ENCODE data around the gene PRKCB.

The PRKCB gene

DNA sequence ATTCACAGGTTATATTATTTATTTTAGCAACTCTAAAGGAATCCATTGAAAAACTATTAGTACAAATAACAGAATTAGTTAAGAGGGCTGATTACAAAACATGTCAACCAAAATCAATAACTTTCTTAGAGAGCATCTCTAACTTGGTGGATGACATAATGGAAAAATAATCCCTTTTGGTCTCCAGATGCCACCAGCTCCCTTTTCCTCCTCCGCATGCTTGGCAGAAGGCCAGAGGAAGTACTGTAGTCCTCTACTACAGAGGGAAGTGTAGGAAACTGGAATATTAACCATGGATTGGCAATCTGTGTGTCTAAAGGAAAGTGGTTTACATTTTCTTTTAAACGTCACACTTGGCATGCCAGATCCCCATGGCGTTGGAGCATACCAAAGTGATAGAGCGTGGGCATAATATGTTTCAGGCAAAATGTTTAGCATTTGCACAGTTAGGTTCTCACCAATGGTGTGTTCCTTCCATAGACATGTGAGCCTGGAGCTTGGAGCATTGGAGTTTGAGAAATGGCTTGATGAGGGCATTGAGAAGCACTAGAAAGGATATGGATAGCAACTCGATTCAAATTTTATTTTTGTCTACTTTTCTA lies 106.3 kb downstream of the PRKCB start:
- DNase-seq (ENCODE audit: low read depth, low spot score) = no peak

DNA sequence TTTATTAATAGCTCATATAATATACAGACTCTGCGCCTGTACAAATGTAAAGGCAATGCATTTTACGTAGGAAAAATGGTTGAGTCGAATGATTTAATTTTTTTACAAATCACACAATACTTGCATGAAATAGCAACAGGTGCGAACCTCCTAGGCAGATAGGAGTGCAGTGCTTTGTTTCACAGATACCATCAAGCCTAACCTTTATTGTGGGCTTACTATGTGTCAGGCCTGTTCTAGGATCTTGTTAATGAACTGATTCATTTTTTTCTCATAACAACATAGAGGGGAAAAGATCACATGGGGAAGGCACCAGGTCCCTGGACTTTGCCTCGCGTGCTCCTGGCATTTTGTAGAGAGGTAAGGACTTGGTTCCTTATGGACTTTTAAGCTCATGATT lies 107.8 kb downstream of the PRKCB start:
- DNase-seq (ENCODE audit: low read depth, low spot score) = no peak

- DNase-seq (ENCODE audit: low read depth, low spot score) = no peak
These were observed 108.6 kb downstream of the PRKCB start for GRCh38 chr16:23944381-23944780.

- DNase-seq (ENCODE audit: low read depth, low spot score) = no peak
These were observed 109.5 kb downstream of the PRKCB start for GRCh38 chr16:23945243-23945642.

GRCh38 chr16:23947838-23948237 lies 112.1 kb downstream of the PRKCB start:
- no peak for DNase-seq (ENCODE audit: low read depth, low spot score)

DNA sequence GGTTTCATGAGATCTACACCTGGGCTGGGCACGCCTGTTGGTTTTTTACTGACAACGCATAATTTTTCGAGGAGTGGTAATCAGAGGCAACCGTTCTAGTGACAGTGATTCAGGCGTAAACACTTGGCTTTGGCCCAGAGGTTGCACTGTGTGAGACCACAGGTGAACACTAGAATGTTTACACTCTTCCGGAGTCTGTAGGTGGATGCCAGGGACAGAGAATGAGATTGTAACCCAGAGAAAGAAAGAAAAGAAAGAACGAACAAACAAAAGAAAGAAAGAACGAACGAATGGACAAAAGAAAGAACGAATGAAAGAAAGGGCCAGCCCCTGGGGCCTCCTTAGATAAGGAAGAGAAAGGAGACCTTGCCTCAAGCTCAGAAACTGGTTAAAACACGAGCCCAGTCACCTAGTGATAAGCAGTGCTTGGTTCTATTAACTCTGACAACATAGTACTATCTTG lies 113.2 kb downstream of the PRKCB start:
- no peak for DNase-seq (ENCODE audit: low read depth, low spot score)

- peak; percentile 28 for DNase-seq (ENCODE audit: low read depth, low spot score)
These were observed 114.0 kb downstream of the PRKCB start for GRCh38 chr16:23949630-23950290.

GRCh38 chr16:23950291-23950894 lies 114.6 kb downstream of the PRKCB start:
- DNase-seq (ENCODE audit: low read depth, low spot score) = no peak

- DNase-seq (ENCODE audit: low read depth, low spot score) = no peak
These were observed 115.1 kb downstream of the PRKCB start for GRCh38 chr16:23950898-23951297.

GRCh38 chr16:23952128-23952970 lies 116.6 kb downstream of the PRKCB start:
- DNase-seq (ENCODE audit: low read depth, low spot score) = no peak

- DNase-seq (ENCODE audit: low read depth, low spot score) = no peak
These were observed 117.2 kb downstream of the PRKCB start for GRCh38 chr16:23952971-23953300.

GRCh38 chr16:23953476-23953875 lies 117.7 kb downstream of the PRKCB start:
- no peak for DNase-seq (ENCODE audit: low read depth, low spot score)

GRCh38 chr16:23955088-23955487 lies 119.3 kb downstream of the PRKCB start:
- no peak for DNase-seq (ENCODE audit: low read depth, low spot score)

- DNase-seq (ENCODE audit: low read depth, low spot score) = no peak
These were observed 121.5 kb downstream of the PRKCB start for GRCh38 chr16:23957287-23957686.

GRCh38 chr16:23959072-23959751 lies 123.4 kb downstream of the PRKCB start:
- DNase-seq (ENCODE audit: low read depth, low spot score) = no peak

DNA sequence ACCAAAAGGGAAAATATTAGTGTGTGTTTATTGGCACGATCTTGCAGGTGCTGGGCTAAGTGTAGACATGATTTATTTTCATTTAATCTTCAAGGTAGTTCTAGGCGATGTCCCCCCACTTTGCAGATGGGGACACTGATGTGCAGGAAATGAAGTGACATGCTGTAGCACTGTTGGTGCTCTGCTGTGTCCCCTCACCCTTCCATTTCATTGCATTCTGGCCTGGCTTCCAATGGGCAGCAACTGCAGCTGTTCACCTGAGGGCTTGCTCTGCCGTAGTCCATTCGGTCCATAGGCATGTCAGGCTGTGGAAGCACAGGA lies 123.9 kb downstream of the PRKCB start:
- no peak for DNase-seq (ENCODE audit: low read depth, low spot score)

GRCh38 chr16:23960081-23960885 lies 124.5 kb downstream of the PRKCB start:
- DNase-seq (ENCODE audit: low read depth, low spot score) = no peak

DNA sequence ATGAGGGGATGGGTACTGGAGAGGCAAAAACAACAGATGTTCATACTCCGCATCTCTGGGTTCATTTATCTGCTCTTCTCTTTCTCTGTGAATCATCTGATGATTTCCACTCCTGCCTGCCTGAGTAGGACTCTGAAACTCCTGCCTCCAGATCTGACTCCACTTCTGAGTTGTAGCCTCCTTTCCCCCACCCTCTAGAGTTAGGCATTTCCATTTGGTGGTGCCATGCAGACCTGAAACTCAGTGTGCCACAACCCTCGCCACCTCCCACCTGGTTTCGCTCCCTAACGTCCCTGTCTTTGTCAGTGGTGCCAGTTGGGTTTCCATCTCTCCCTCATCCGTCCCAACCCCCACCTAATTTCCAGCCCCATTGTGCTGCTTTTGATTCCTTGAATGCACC lies 126.2 kb downstream of the PRKCB start:
- no peak for DNase-seq (ENCODE audit: low read depth, low spot score)

GRCh38 chr16:23964136-23964535 lies 128.4 kb downstream of the PRKCB start:
- DNase-seq (ENCODE audit: low read depth, low spot score) = no peak

GRCh38 chr16:23965137-23965733 lies 129.5 kb downstream of the PRKCB start:
- no peak for DNase-seq (ENCODE audit: low read depth, low spot score)

Data from activated CD4-positive, CD25-positive, alpha-beta regulatory T cell treated with anti-CD3 and anti-CD28 coated beads, Interleukin-2, amount 50 U/mL, for 16 hours (primary cell).